Activated naive CD8-positive, alpha-beta T cell treated with anti-CD3 and anti-CD28 coated beads, Interleukin-2, amount 50 U/mL, for 24 hours (primary cell): ENCODE data around the gene MICALL2.

Experiments used
- ATAC-seq: fragments of 150-1000 bp; cut with Tn5 transposase; one replicate; pipeline ENCODE4 v1.10.0; 2021
- DNase-seq: peaks from one replicate; pipeline ENCODE4 v3.0.0; 2021
- H3K27ac Mint-ChIP-seq: one replicate; pipeline ENCODE4 v1.8.0; 2021; ENCODE audit warnings: mild to moderate bottlenecking, mixed read lengths
- H3K27me3 Mint-ChIP-seq: one replicate; pipeline ENCODE4 v1.8.0; 2021; ENCODE audit warnings: mixed read lengths
- H3K36me3 Mint-ChIP-seq: one replicate; pipeline ENCODE4 v1.8.0; 2021; ENCODE audit warnings: low read depth, mixed read lengths
- H3K4me1 Mint-ChIP-seq: one replicate; pipeline ENCODE4 v1.8.0; 2021; ENCODE audit warnings: mixed read lengths
- H3K4me3 Mint-ChIP-seq: one replicate; pipeline ENCODE4 v1.8.0; 2021; ENCODE audit warnings: mild to moderate bottlenecking, moderate library complexity, mixed read lengths
- H3K9me3 Mint-ChIP-seq: one replicate; pipeline ENCODE4 v1.8.0; 2021; ENCODE audit warnings: mixed read lengths

Gene MICALL2

GRCh38 chr7:1402791-1403637 is 56.3 kb downstream of the MICALL2 start:
- H3K4me3 Mint-ChIP-seq, result no peak overlapping the region
- DNase-seq, result no peak
- H3K4me1 Mint-ChIP-seq, result peaks cover 6% of the 10 kb centered on the region
- ATAC-seq, result no peak
- no peaks in the 10 kb centered on the region for H3K36me3 Mint-ChIP-seq
- no peaks in the 10 kb centered on the region for H3K9me3 Mint-ChIP-seq
- no peak overlapping the region for H3K27ac Mint-ChIP-seq
- H3K27me3 Mint-ChIP-seq, result peaks cover 53% of the 10 kb centered on the region

GRCh38 chr7:1402110-1402790 is 57.0 kb downstream of the MICALL2 start:
- peaks cover 58% of the 10 kb centered on the region for H3K27me3 Mint-ChIP-seq
- H3K27ac Mint-ChIP-seq, result no peak overlapping the region
- H3K4me1 Mint-ChIP-seq, result peaks cover 6% of the 10 kb centered on the region
- ATAC-seq (no peak), DNase-seq (no peak)
- H3K4me3 Mint-ChIP-seq, result no peak overlapping the region
- H3K9me3 Mint-ChIP-seq, result no peaks in the 10 kb centered on the region
- no peaks in the 10 kb centered on the region for H3K36me3 Mint-ChIP-seq

GRCh38 chr7:1401011-1401410 is 58.3 kb downstream of the MICALL2 start:
- Mint-ChIP-seq H3K4me3 (no peak overlapping the region), H3K27me3 (peaks cover 58% of the 10 kb centered on the region), H3K36me3 (no peaks in the 10 kb centered on the region), H3K27ac (no peak overlapping the region), H3K4me1 (peaks cover 6% of the 10 kb centered on the region), H3K9me3 (no peaks in the 10 kb centered on the region)
- DNase-seq, result no peak
- ATAC-seq, result no peak

GRCh38 chr7:1400371-1400770 is 58.9 kb downstream of the MICALL2 start:
- Mint-ChIP-seq H3K4me1 (peaks cover 6% of the 10 kb centered on the region), H3K36me3 (no peaks in the 10 kb centered on the region), H3K9me3 (no peaks in the 10 kb centered on the region), H3K27me3 (peaks cover 55% of the 10 kb centered on the region), H3K4me3 (no peak overlapping the region), H3K27ac (no peak overlapping the region)
- no peak for ATAC-seq
- no peak for DNase-seq

GRCh38 chr7:1397491-1398327 is 61.6 kb downstream of the MICALL2 start:
- no peak for ATAC-seq
- DNase-seq, result no peak
- Mint-ChIP-seq H3K27me3 (peaks cover 40% of the 10 kb centered on the region), H3K4me1 (no peaks in the 10 kb centered on the region), H3K4me3 (no peak overlapping the region), H3K9me3 (no peaks in the 10 kb centered on the region), H3K36me3 (no peaks in the 10 kb centered on the region), H3K27ac (no peak overlapping the region)

- Mint-ChIP-seq H3K27ac (no peak overlapping the region), H3K36me3 (no peaks in the 10 kb centered on the region), H3K9me3 (peaks cover 4% of the 10 kb centered on the region), H3K4me1 (no peaks in the 10 kb centered on the region), H3K4me3 (no peak overlapping the region), H3K27me3 (peaks cover 33% of the 10 kb centered on the region)
- DNase-seq (no peak), ATAC-seq (no peak)
Measured at GRCh38 chr7:1396195-1396594, 63.1 kb downstream of the MICALL2 start.

- ATAC-seq, result no peak
- H3K9me3 Mint-ChIP-seq, result peaks cover 5% of the 10 kb centered on the region
- no peak overlapping the region for H3K4me3 Mint-ChIP-seq
- DNase-seq, result no peak
- no peaks in the 10 kb centered on the region for H3K4me1 Mint-ChIP-seq
- no peak overlapping the region for H3K27ac Mint-ChIP-seq
- peaks cover 28% of the 10 kb centered on the region for H3K27me3 Mint-ChIP-seq
- H3K36me3 Mint-ChIP-seq, result no peaks in the 10 kb centered on the region
Measured at GRCh38 chr7:1395211-1396070, 63.8 kb downstream of the MICALL2 start.

- DNase-seq (no peak), ATAC-seq (no peak)
- Mint-ChIP-seq H3K9me3 (peaks cover 5% of the 10 kb centered on the region), H3K27ac (no peak overlapping the region), H3K27me3 (peaks cover 27% of the 10 kb centered on the region), H3K4me1 (no peaks in the 10 kb centered on the region), H3K36me3 (no peaks in the 10 kb centered on the region), H3K4me3 (no peak overlapping the region)
Measured at GRCh38 chr7:1394371-1394770, 64.9 kb downstream of the MICALL2 start.

- H3K9me3 Mint-ChIP-seq, result peaks cover 5% of the 10 kb centered on the region
- no peak overlapping the region for H3K27ac Mint-ChIP-seq
- ATAC-seq (peak; percentile 35), DNase-seq (no peak)
- no peaks in the 10 kb centered on the region for H3K4me1 Mint-ChIP-seq
- peaks cover 24% of the 10 kb centered on the region for H3K27me3 Mint-ChIP-seq
- no peak overlapping the region for H3K4me3 Mint-ChIP-seq
- no peaks in the 10 kb centered on the region for H3K36me3 Mint-ChIP-seq
Measured at GRCh38 chr7:1393421-1393820, 65.8 kb downstream of the MICALL2 start.

- H3K4me1 Mint-ChIP-seq, result no peaks in the 10 kb centered on the region
- peaks cover 5% of the 10 kb centered on the region for H3K9me3 Mint-ChIP-seq
- H3K27me3 Mint-ChIP-seq, result peaks cover 17% of the 10 kb centered on the region
- no peak overlapping the region for H3K27ac Mint-ChIP-seq
- ATAC-seq (no peak), DNase-seq (no peak)
- no peaks in the 10 kb centered on the region for H3K36me3 Mint-ChIP-seq
- H3K4me3 Mint-ChIP-seq, result no peak overlapping the region
Measured at GRCh38 chr7:1392556-1392955, 66.7 kb downstream of the MICALL2 start.

- Mint-ChIP-seq H3K27me3 (peaks cover 17% of the 10 kb centered on the region), H3K9me3 (peaks cover 5% of the 10 kb centered on the region), H3K4me1 (no peaks in the 10 kb centered on the region), H3K4me3 (no peak overlapping the region), H3K27ac (no peak overlapping the region), H3K36me3 (no peaks in the 10 kb centered on the region)
- no peak for ATAC-seq
- DNase-seq, result no peak
Measured at GRCh38 chr7:1391449-1391848, 67.8 kb downstream of the MICALL2 start.

GRCh38 chr7:1388703-1389335 is 70.5 kb downstream of the MICALL2 start:
- Mint-ChIP-seq H3K27ac (no peak overlapping the region), H3K9me3 (peaks cover 5% of the 10 kb centered on the region), H3K4me1 (no peaks in the 10 kb centered on the region), H3K36me3 (no peaks in the 10 kb centered on the region), H3K27me3 (peaks cover 24% of the 10 kb centered on the region), H3K4me3 (no peak overlapping the region)
- ATAC-seq, result no peak
- DNase-seq, result no peak

- ATAC-seq (no peak), DNase-seq (no peak)
- Mint-ChIP-seq H3K4me3 (no peak overlapping the region), H3K4me1 (no peaks in the 10 kb centered on the region), H3K27ac (no peak overlapping the region), H3K36me3 (no peaks in the 10 kb centered on the region), H3K9me3 (peaks cover 5% of the 10 kb centered on the region), H3K27me3 (peaks cover 24% of the 10 kb centered on the region)
Measured at GRCh38 chr7:1388021-1388702, 71.1 kb downstream of the MICALL2 start.
